DOHH2 (cell line): ENCODE data around the gene MCF2L.

Experiments
- H3F3A ChIP-seq: fragments of 200-600 bp; sonication (generic), shearing (Covaris generic); 2 replicates; pipeline ENCODE4 v1.6.0; 2016; ENCODE audit warnings: antibody characterized with exemption, mild to moderate bottlenecking; ENCODE audit not compliant: control insufficient read depth, insufficient read depth
- H3K27ac ChIP-seq: fragments of 200-600 bp; sonication (generic); 2 replicates; pipeline ENCODE4 v1.5.1; 2014; ENCODE audit warnings: low read depth, mild to moderate bottlenecking, low read length, moderate library complexity
- H3K27me3 ChIP-seq: fragments of 200-600 bp; sonication (generic); 2 replicates; pipeline ENCODE4 v1.6.1; 2014; ENCODE audit warnings: mild to moderate bottlenecking, low read length, mixed read lengths; ENCODE audit not compliant: control insufficient read depth
- H3K36me3 ChIP-seq: fragments of 200-600 bp; sonication (generic); 2 replicates; pipeline ENCODE4 v1.6.1; 2014; ENCODE audit warnings: mild to moderate bottlenecking, low read length, moderate library complexity, mixed read lengths; ENCODE audit not compliant: control insufficient read depth
- H3K4me1 ChIP-seq: fragments of 200-600 bp; sonication (generic); 2 replicates; pipeline ENCODE4 v1.6.1; 2014; ENCODE audit warnings: mild to moderate bottlenecking, low read length, mixed read lengths; ENCODE audit not compliant: control insufficient read depth
- H3K4me2 ChIP-seq: fragments of 200-600 bp; sonication (generic); 2 replicates; pipeline ENCODE4 v1.6.0; 2014; ENCODE audit warnings: mild to moderate bottlenecking, low read length, moderate library complexity
- H3K4me3 ChIP-seq: fragments of 200-600 bp; sonication (generic); 2 replicates; pipeline ENCODE4 v1.5.1; 2014; ENCODE audit warnings: mild to moderate bottlenecking, low read length, mixed read lengths
- H3K79me2 ChIP-seq: fragments of 200-600 bp; sonication (generic); 2 replicates; pipeline ENCODE4 v1.6.1; 2014; ENCODE audit warnings: mild to moderate bottlenecking, low read length, mixed read lengths; ENCODE audit not compliant: control insufficient read depth
- H3K9me2 ChIP-seq: fragments of 200-600 bp; sonication (generic); replicated peaks from 2 replicates; pipeline ENCODE4 v1.6.1; 2014; ENCODE audit warnings: mild to moderate bottlenecking, low read length, mixed read lengths; ENCODE audit not compliant: control insufficient read depth
- H3K9me3 ChIP-seq: fragments of 200-600 bp; sonication (generic); 2 replicates; pipeline ENCODE4 v1.6.1; 2014; ENCODE audit warnings: antibody characterized with exemption, low read length, mixed read lengths; ENCODE audit not compliant: control insufficient read depth, insufficient read depth
- H4K20me1 ChIP-seq: fragments of 200-600 bp; sonication (generic); 2 replicates; pipeline ENCODE4 v1.6.0; 2014; ENCODE audit warnings: low read depth, mild to moderate bottlenecking, antibody characterized with exemption, low read length, moderate library complexity; ENCODE audit not compliant: control insufficient read depth, insufficient read depth
- CTCF ChIP-seq: fragments of 200-600 bp; sonication (generic); IDR thresholded peaks from one replicate; pipeline ENCODE4 v1.5.1; 2014; ENCODE audit warnings: antibody characterized with exemption, mild to moderate bottlenecking, low read depth, low read length; ENCODE audit not compliant: poor library complexity, severe bottlenecking
- EZH2phosphoT487 ChIP-seq: fragments of 200-600 bp; sonication (generic); IDR thresholded peaks from 2 replicates; pipeline ENCODE4 v1.6.1; 2017; ENCODE audit warnings: borderline replicate concordance, mild to moderate bottlenecking, antibody characterized with exemption, low read length, moderate library complexity, mixed read lengths

The MCF2L gene

GRCh38 chr13:112971288-112971643, 2.3 kb downstream of the MCF2L start:
- no peak overlapping the region for H3K4me2 ChIP-seq
- no peaks in the 10 kb centered on the region for H3K36me3 ChIP-seq
- peaks cover 23% of the 10 kb centered on the region for H3K27me3 ChIP-seq
- TF ChIP-seq EZH2phosphoT487 (no peak), CTCF (no peak)
- no peaks in the 10 kb centered on the region for H3K79me2 ChIP-seq
- no peak overlapping the region for H3K27ac ChIP-seq
- H3K4me3 ChIP-seq, result no peak overlapping the region
- no peaks in the 10 kb centered on the region for H3K9me2 ChIP-seq
- H3K4me1 ChIP-seq, result peaks cover 13% of the 10 kb centered on the region
- H3K9me3 ChIP-seq, result no peaks in the 10 kb centered on the region
- H4K20me1 ChIP-seq, result no peaks in the 10 kb centered on the region
- no peaks in the 10 kb centered on the region for H3F3A ChIP-seq

- Histone ChIP-seq H3K4me1 (peaks cover 13% of the 10 kb centered on the region), H3K27ac (no peak overlapping the region), H3K9me2 (no peaks in the 10 kb centered on the region), H3K79me2 (no peaks in the 10 kb centered on the region), H3K9me3 (no peaks in the 10 kb centered on the region), H3K36me3 (no peaks in the 10 kb centered on the region), H3K4me2 (no peak overlapping the region), H3F3A (no peaks in the 10 kb centered on the region), H3K27me3 (peaks cover 23% of the 10 kb centered on the region), H4K20me1 (no peaks in the 10 kb centered on the region), H3K4me3 (no peak overlapping the region)
- TF ChIP-seq CTCF (no peak), EZH2phosphoT487 (no peak)
These were observed 3.2 kb downstream of the MCF2L start for GRCh38 chr13:112972258-112972657.

- no peaks in the 10 kb centered on the region for H3K79me2 ChIP-seq
- no peaks in the 10 kb centered on the region for H3K9me3 ChIP-seq
- no peaks in the 10 kb centered on the region for H3K36me3 ChIP-seq
- TF ChIP-seq CTCF, result no peak
- no peak for TF ChIP-seq EZH2phosphoT487
- peaks cover 23% of the 10 kb centered on the region for H3K27me3 ChIP-seq
- H3K27ac ChIP-seq, result no peak overlapping the region
- no peaks in the 10 kb centered on the region for H3F3A ChIP-seq
- no peak overlapping the region for H3K4me3 ChIP-seq
- H3K9me2 ChIP-seq, result no peaks in the 10 kb centered on the region
- H3K4me1 ChIP-seq, result peaks cover 13% of the 10 kb centered on the region
- H3K4me2 ChIP-seq, result no peak overlapping the region
- H4K20me1 ChIP-seq, result no peaks in the 10 kb centered on the region
These were observed 4.0 kb downstream of the MCF2L start for GRCh38 chr13:112972867-112973576.
